ENCODE data around the gene ACSBG1.

Gene ACSBG1

DNA sequence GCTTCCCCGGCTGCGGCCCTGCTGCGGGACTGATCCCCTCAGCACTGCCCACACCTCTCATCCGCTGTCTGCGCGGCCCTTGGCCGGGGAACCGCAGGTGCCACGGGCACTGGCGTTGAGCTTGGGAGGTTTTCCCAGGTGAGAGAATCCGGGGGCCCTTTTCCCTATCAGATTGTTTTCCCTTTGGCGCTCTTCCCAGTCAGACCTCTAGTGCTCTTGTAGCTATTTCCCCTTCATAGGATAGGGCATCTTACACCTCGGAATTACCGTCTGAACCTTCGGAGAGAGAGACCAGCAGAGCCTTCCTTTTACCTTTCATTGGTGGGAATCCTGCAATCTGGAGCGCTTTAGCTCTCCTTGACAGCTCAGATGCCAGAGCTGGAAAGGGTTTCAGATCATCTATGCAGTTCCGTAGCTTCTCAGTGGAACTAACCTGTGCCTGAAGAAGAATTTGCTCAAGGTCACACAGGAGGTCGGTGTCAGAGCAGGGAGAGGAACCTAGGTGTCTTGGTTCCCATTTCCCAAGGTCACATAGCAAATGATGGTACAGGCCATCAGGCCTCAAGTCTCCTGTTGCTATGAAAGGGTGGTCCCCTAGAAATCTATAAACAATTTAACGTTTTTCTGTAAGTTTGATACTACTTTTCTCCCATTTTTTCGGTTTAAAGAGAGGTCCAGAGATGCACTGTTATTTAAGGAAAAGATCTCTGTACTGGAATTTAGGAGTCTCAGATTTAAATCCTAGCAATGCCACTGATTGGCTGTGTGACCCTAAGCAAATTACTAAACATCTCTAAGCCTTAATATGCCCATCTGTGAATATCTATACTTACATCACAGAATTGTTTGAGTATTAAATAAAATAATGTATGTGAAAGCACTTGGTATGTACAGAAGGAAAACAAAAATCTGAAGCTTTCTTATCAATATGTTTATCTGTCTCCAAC is 84.3 kb downstream of the ACSBG1 start:
- peak overlapping the region; percentile 69 for H3K4me3 ChIP-seq (ENCODE audit: low read depth, low read length)
- peak overlapping the region; percentile 17 for H3K9ac ChIP-seq (ENCODE audit: low read depth, low read length)
- peaks cover 11% of the 10 kb centered on the region for H3K4me1 ChIP-seq (ENCODE audit: control insufficient read depth, insufficient read depth, low read length)
- H3K36me3 ChIP-seq (ENCODE audit: control insufficient read depth, insufficient read depth, low read length): no peaks in the 10 kb centered on the region
- H3K9me3 ChIP-seq (ENCODE audit: control insufficient read depth, insufficient read depth, low read length): no peaks in the 10 kb centered on the region
- no peaks in the 10 kb centered on the region for H3K27me3 ChIP-seq (ENCODE audit: control insufficient read depth, insufficient read depth, low read length)

DNA sequence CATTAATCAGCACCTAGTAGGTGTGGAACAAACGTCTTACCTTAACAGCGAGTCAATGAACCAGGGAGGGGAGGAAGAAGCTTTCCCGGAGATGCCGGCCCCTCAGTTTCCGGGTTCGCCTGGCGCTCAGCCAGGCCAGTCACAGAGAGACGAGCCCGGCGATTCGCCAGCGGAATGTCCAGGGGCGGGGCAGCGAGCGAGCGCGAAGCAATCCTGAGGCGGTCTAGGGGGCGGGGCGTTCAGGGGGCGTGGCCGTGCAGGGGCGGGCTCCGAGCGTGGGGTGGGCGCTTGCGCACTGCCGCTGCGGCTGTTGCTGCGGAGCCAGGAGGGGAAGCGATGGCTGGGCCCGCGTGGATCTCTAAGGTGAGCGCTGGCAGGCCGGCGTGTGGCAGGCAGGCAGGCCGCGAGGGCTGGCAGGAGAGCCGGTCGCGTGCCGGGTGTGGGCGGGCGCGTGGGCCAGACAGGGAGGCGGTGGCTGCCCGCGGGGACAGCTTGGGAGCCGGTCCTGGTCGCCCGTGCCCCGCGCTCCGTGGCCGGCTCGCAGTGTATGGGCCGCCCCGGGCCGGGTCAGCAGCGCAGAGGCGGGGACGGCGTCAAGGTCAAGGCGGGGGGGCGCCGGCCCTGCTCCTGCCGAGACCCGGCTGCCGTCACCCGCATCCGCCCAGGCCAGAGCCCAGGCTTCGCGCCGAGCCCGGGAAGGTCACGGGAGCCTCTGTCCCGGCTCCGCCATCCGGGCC is 85.1 kb downstream of the ACSBG1 start, which contains the start of gene IDH3A:
Gene IDH3A, plus strand, starts transcription at position 295 of the 737 bp plus-strand sequence. Its CDS starts 42 bp downstream, at position 337.
- Histone ChIP-seq H3K4me1 (ENCODE audit: control insufficient read depth, insufficient read depth, low read length) (peaks cover 11% of the 10 kb centered on the region), H3K9me3 (ENCODE audit: control insufficient read depth, insufficient read depth, low read length) (no peaks in the 10 kb centered on the region), H3K27me3 (ENCODE audit: control insufficient read depth, insufficient read depth, low read length) (no peaks in the 10 kb centered on the region), H3K36me3 (ENCODE audit: control insufficient read depth, insufficient read depth, low read length) (no peaks in the 10 kb centered on the region), H3K9ac (ENCODE audit: low read depth, low read length) (peak within 1 kb of the TSS; percentile 65), H3K4me3 (ENCODE audit: low read depth, low read length) (peak within 1 kb of the TSS; percentile 72)

DNA sequence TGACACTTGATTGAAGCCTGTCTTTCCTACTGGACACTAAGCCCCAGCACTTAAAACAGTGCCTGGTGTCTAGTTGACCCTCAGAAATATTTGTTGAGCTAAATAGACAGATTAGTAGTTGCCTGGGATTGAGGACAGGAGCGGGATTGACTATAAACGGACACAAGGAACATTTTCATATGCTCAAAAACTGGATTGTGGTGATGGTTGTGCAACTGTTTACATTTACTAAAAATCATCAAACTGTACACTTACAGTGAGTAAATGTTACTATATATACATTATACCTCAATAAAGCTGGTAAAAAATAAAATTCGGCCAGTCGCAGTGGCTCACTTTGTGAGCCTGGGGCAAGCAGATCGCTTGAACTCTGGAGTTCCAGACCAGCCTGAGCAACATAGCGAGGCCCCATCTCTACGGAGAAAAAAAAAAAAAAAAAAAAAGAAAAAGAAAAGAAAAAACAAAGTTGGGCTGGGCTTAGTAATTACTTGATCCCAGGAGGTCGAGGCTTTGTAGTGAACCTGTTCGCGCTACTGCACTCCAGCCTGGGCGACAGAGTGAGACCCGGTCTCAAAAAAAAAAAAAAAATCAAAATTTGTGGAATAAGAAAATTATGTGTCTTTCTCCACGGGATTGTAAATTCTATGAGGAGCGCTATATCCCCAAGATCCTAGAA is 85.8 kb downstream of the ACSBG1 start:
- no peaks in the 10 kb centered on the region for H3K9me3 ChIP-seq (ENCODE audit: control insufficient read depth, insufficient read depth, low read length)
- peaks cover 11% of the 10 kb centered on the region for H3K4me1 ChIP-seq (ENCODE audit: control insufficient read depth, insufficient read depth, low read length)
- H3K36me3 ChIP-seq (ENCODE audit: control insufficient read depth, insufficient read depth, low read length): no peaks in the 10 kb centered on the region
- H3K4me3 ChIP-seq (ENCODE audit: low read depth, low read length): peak overlapping the region; percentile 72
- H3K27me3 ChIP-seq (ENCODE audit: control insufficient read depth, insufficient read depth, low read length): no peaks in the 10 kb centered on the region
- H3K9ac ChIP-seq (ENCODE audit: low read depth, low read length): peak overlapping the region; percentile 65

DNA sequence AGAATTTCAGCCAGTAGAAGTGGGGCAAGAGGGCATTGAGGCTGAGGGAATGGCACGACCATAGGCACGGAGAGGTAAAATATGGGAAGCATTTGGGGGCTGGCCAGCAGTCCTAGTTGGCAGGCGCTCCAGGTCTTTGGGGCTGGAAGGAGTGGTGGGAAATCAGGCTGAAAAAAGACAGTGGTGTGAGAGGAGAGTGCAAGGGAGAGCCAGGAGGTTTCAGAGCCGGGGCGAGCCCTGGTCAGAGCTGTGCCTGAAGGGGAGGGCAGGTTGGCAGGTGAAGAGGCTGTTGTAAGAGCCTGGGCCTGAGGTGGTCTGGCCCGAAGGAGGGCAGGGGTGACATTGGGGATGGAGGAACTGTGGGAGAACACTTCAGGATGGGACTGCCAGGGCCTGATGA is 86.8 kb downstream of the ACSBG1 start:
- Histone ChIP-seq H3K27me3 (ENCODE audit: control insufficient read depth, insufficient read depth, low read length) (no peaks in the 10 kb centered on the region), H3K36me3 (ENCODE audit: control insufficient read depth, insufficient read depth, low read length) (no peaks in the 10 kb centered on the region), H3K4me3 (ENCODE audit: low read depth, low read length) (no peak overlapping the region), H3K4me1 (ENCODE audit: control insufficient read depth, insufficient read depth, low read length) (peaks cover 11% of the 10 kb centered on the region), H3K9me3 (ENCODE audit: control insufficient read depth, insufficient read depth, low read length) (no peaks in the 10 kb centered on the region), H3K9ac (ENCODE audit: low read depth, low read length) (no peak overlapping the region)

DNA sequence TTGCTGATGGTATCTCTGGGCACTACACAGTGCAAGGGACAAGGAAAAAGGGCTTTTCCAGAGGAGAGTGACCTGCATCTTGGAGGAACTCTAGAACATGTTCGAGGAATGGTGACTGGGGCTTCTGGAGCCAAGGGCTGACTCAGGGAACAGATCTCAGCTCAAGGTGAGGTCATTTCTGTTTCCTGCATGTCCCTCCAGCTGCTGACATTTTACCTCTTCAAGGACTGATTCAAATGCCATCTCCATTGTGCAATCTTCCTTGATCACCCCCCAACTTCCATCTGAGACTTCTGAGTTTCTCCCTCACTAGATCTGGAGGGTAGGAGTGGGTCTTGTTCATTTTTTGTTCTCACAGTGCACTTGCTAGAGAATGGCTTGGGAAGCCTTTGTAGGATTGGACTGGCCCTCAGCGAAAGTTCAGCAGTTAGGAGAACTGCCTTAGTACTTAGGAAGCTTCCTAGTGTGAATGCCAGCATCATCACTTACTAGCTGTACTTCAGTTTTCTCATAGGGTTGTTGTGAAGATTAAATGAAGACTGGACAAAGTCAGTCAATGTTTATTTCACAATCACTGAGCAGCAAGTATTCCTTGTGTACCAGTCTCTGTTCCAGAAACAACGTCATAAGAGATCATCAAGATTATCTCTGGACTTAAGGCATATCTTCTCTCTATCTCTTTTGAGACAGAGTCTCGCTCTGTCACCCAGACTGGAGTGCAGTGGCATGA is 87.8 kb downstream of the ACSBG1 start:
- H3K4me3 ChIP-seq (ENCODE audit: low read depth, low read length): no peak overlapping the region
- H3K27me3 ChIP-seq (ENCODE audit: control insufficient read depth, insufficient read depth, low read length): no peaks in the 10 kb centered on the region
- no peaks in the 10 kb centered on the region for H3K36me3 ChIP-seq (ENCODE audit: control insufficient read depth, insufficient read depth, low read length)
- H3K9ac ChIP-seq (ENCODE audit: low read depth, low read length): no peak overlapping the region
- peaks cover 11% of the 10 kb centered on the region for H3K4me1 ChIP-seq (ENCODE audit: control insufficient read depth, insufficient read depth, low read length)
- no peaks in the 10 kb centered on the region for H3K9me3 ChIP-seq (ENCODE audit: control insufficient read depth, insufficient read depth, low read length)

DNA sequence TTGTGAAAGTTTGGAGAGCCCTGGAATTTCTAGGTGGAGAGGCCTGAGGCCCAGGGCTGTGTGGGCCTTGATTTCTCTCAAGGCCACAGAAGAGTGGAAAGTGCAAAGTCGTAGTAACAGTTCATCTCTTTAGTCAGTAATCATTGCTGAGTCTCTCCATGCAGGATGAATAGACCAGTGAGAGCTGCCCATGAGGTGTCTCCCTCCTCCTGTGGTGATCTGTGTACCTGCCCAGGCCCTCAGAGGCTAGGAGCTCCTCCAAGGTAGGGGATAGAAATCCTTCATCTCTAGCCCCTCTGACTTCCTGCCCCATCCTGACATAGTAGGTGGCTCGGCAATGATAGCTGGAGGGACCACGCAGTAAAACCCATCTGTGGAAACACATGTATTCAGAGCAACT is 92.0 kb downstream of the ACSBG1 start:
- no peak overlapping the region for H3K4me3 ChIP-seq (ENCODE audit: low read depth, low read length)
- H3K9ac ChIP-seq (ENCODE audit: low read depth, low read length): no peak overlapping the region
- H3K9me3 ChIP-seq (ENCODE audit: control insufficient read depth, insufficient read depth, low read length): no peaks in the 10 kb centered on the region
- no peaks in the 10 kb centered on the region for H3K36me3 ChIP-seq (ENCODE audit: control insufficient read depth, insufficient read depth, low read length)
- H3K4me1 ChIP-seq (ENCODE audit: control insufficient read depth, insufficient read depth, low read length): no peaks in the 10 kb centered on the region
- no peaks in the 10 kb centered on the region for H3K27me3 ChIP-seq (ENCODE audit: control insufficient read depth, insufficient read depth, low read length)

DNA sequence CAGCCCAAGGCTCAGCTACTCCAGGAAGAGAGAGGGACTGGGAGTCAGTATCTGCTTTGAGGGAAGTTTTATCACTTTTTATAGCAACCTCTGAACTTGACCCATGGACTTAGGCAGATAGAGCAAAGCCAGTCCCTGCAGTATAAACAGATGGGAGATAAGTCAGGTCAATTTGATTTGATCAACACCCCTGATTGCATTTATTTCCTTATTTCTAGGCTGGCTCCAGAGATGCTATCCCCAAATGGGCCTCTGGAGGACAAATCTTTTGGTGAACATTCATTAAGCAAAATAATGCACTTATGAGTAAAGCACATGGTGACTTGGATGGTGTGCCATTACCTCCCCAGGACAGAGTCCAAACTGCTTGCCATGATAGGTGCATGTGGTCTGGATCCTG is 94.1 kb downstream of the ACSBG1 start:
- no peak overlapping the region for H3K9ac ChIP-seq (ENCODE audit: low read depth, low read length)
- no peaks in the 10 kb centered on the region for H3K27me3 ChIP-seq (ENCODE audit: control insufficient read depth, insufficient read depth, low read length)
- no peaks in the 10 kb centered on the region for H3K4me1 ChIP-seq (ENCODE audit: control insufficient read depth, insufficient read depth, low read length)
- no peak overlapping the region for H3K4me3 ChIP-seq (ENCODE audit: low read depth, low read length)
- H3K9me3 ChIP-seq (ENCODE audit: control insufficient read depth, insufficient read depth, low read length): no peaks in the 10 kb centered on the region
- no peaks in the 10 kb centered on the region for H3K36me3 ChIP-seq (ENCODE audit: control insufficient read depth, insufficient read depth, low read length)

DNA sequence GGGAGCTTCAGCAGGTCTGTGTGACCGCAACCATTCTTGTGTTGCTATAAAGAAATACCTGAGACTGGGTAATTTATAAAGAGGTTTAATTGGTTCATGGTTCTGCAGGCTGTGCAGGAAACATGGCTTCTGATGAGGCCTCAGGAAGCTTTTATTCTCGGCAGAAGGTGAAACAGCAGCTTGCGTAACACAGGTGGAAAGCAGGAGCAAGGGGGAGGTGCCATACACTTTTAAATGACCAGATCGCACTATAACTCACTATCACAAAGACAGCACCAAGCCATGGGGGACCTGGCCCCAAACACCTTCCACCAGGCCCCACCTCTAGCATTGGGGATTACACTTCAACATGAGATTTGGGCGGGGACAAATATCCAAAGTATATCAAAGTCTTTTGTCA is 94.8 kb downstream of the ACSBG1 start:
- Histone ChIP-seq H3K4me1 (ENCODE audit: control insufficient read depth, insufficient read depth, low read length) (no peaks in the 10 kb centered on the region), H3K36me3 (ENCODE audit: control insufficient read depth, insufficient read depth, low read length) (no peaks in the 10 kb centered on the region)

DNA sequence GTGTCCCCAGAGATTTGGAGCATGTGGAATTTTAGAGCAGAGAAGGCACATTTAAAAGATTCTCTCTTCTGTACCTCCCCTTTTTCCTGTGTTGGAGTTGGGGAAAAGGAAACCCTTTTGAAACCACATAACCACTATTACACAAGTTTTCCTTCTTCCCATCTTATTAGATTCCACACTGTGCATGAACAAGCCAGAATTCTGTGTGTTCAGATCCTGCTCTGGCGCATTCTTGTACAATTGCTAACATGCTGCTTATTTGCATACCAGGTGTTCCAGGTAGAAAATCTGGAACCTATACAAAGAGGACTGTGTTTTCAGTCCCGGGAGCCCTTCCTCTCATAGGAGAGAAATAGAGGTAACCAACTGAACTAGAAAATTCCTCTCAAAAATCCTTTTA is 100.6 kb downstream of the ACSBG1 start:
- no peaks in the 10 kb centered on the region for H3K36me3 ChIP-seq (ENCODE audit: control insufficient read depth, insufficient read depth, low read length)
- no peaks in the 10 kb centered on the region for H3K9me3 ChIP-seq (ENCODE audit: control insufficient read depth, insufficient read depth, low read length)
- no peak overlapping the region for H3K4me3 ChIP-seq (ENCODE audit: low read depth, low read length)
- peaks cover 4% of the 10 kb centered on the region for H3K4me1 ChIP-seq (ENCODE audit: control insufficient read depth, insufficient read depth, low read length)
- H3K27me3 ChIP-seq (ENCODE audit: control insufficient read depth, insufficient read depth, low read length): no peaks in the 10 kb centered on the region
- H3K9ac ChIP-seq (ENCODE audit: low read depth, low read length): no peak overlapping the region

More for the DNA sequence above, 94.8 kb downstream of the ACSBG1 start:
- Histone ChIP-seq H3K27me3 (ENCODE audit: control insufficient read depth, insufficient read depth, low read length) (no peaks in the 10 kb centered on the region), H3K9ac (ENCODE audit: low read depth, low read length) (no peak overlapping the region), H3K9me3 (ENCODE audit: control insufficient read depth, insufficient read depth, low read length) (no peaks in the 10 kb centered on the region), H3K4me3 (ENCODE audit: low read depth, low read length) (no peak overlapping the region)

DNA sequence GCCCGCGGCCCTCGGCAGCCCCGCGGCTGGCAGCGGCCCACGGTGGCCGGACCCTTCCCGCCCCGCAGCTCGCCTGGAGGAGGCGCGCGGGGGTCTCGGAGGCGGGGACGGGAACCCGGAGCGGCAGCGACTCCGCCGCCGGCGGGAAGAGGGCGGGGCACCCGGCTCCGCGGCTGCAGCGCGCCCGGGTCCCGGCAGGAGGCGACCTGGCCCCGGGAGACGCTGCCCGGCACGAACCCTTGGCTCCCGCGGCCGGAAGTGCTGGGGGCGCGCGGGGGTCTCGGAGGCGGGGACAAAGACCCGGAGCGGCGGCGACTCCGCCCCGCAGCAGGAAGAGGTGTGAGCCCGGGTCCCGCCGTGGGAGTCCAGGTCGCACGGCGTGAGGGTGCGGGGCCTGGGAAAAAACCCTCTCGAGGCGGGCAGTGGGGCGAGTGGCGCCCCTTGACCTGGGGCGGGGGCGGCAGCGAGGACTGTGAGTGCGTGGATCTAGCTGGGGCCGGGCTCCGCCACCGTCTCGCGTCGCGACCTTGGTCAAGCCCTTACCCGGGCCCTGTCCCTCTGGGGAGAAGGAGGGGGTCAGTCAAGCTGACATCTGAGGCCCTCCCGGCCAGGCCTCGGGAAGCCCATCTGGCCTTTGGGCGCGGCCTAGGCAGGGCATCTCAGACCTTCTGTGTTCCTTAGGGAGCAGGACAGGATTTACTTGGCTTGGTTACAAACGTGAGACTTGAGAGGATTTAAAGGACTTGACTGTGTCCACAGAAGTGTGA is 102.9 kb downstream of the ACSBG1 start, which contains the start of gene CIB2:
Gene CIB2, minus strand, starts transcription at position 151 of the 767 bp plus-strand sequence. CDS start 230 bp downstream, outside the sequence.
- Histone ChIP-seq H3K27me3 (ENCODE audit: control insufficient read depth, insufficient read depth, low read length) (no peaks in the 10 kb centered on the region), H3K9ac (ENCODE audit: low read depth, low read length) (peak within 1 kb of the TSS; percentile 85), H3K4me1 (ENCODE audit: control insufficient read depth, insufficient read depth, low read length) (peaks cover 5% of the 10 kb centered on the region), H3K9me3 (ENCODE audit: control insufficient read depth, insufficient read depth, low read length) (no peaks in the 10 kb centered on the region), H3K4me3 (ENCODE audit: low read depth, low read length) (peak within 1 kb of the TSS; percentile 85), H3K36me3 (ENCODE audit: control insufficient read depth, insufficient read depth, low read length) (no peaks in the 10 kb centered on the region)
